Measurements from ENCODE around the gene PSMC4. TPM values are rescaled to one million over a fixed set of nuclear protein-coding genes. Genes with fewer than 3 reads are reported as not detected.
A peak's percentile ranks its signal among the peaks of the same experiment; 100 is the strongest.

Gene PSMC4
- total RNA-seq, 4 donors from 2014 or later = 46.4 to 83.4 (median 77.5) TPM

GRCh38 chr19:39996218-39996810 lies 25.3 kb downstream of the PSMC4 start:
- Histone ChIP-seq H3K9me3 (no peaks in the 10 kb centered on the region), H3K4me3 (peak overlapping the region; percentile 45 to 70 (median 55)), H3K27me3 (no peaks in the 10 kb centered on the region), H3K27ac (peak overlapping the region; percentile 72 to 87 (median 85)), H3K4me1 (peaks cover 10 to 16% (median 12%) of the 10 kb centered on the region in 4 donors), H3K36me3 (no peaks in the 10 kb centered on the region)
- 7 to 16% methylated on average over 12 to 19 of the region's 19 CpGs for WGBS, 2 donors (ENCODE audit: low coverage in 1 of 2)
- in situ Hi-C loops (cut with MboI; ENCODE audit: low pct_ligation_motif_present in 1 of 4, low pct_unique_long_range_greater_than_20kb in 1 of 4, low sequenced_read_pairs in 3 of 4) = no loop called here
- intact Hi-C loops (cut with DNase I; ENCODE audit: low total_unique reads) = loop anchor here (10.0 kb wide), 1 partner anchor 748 kb away; no protein-coding TSS in a partner anchor
- TF ChIP-seq EP300 (IDR thresholded peaks at IDR 0.05; ENCODE audit: low read depth) (no peak), POLR2AphosphoS5 (IDR thresholded peaks at IDR 0.05) (no peak), POLR2A (IDR thresholded peaks at IDR 0.05) (no peak)
- TF ChIP-seq, protein P1, sequence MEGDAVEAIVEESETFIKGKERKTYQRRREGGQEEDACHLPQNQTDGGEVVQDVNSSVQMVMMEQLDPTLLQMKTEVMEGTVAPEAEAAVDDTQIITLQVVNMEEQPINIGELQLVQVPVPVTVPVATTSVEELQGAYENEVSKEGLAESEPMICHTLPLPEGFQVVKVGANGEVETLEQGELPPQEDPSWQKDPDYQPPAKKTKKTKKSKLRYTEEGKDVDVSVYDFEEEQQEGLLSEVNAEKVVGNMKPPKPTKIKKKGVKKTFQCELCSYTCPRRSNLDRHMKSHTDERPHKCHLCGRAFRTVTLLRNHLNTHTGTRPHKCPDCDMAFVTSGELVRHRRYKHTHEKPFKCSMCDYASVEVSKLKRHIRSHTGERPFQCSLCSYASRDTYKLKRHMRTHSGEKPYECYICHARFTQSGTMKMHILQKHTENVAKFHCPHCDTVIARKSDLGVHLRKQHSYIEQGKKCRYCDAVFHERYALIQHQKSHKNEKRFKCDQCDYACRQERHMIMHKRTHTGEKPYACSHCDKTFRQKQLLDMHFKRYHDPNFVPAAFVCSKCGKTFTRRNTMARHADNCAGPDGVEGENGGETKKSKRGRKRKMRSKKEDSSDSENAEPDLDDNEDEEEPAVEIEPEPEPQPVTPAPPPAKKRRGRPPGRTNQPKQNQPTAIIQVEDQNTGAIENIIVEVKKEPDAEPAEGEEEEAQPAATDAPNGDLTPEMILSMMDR (IDR thresholded peaks at IDR 0.05) = no peak
- DNase-seq = peak; percentile 17

DNA sequence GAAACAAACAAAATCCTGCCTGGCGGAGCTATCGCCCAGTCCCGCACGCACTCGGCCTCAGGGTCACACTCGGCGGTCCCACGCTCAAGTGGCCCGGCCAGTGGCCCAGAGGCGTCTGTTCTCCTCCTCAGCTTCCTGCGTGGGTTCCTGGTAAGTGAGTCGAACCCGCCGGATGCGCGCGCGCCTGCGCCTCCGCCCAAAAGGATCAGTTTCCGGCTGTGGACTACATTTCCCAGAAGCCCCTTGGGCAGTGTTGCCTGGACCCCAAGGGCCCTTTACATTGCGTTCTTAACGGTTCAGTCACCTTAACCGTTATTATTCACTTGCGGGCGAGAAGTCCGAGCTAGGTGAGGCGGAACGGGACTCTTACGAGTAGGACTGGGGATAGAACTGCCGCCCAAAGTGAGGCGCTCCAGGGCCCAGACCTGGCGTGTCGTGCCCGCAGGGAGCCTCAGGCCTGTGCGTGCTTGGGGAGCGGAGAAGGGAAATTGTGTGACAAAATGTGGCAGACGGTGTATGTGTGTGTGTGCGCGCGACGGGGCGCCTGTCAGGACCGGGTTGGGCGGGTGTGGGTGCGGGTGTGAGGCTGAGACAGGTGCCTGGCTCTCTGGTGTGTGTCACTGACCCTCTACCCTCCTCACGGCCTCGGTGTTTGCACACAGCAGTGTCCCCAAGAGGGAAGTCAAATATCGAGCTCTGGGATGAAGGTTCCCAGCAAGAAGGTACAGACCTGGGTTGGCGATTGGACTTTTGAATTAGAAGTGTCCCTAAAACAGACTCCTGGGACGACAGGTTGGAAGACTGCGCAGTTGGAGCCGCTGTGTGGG lies 26.1 kb downstream of the PSMC4 start, which contains the start of gene ZNF546:
Gene ZNF546, plus strand, starts transcription at position 250 of the 827 bp plus-strand sequence. CDS start 1,267 bp downstream, outside the sequence.
- no peaks in the 10 kb centered on the region for H3K27me3 ChIP-seq
- WGBS, 2 donors (ENCODE audit: low coverage in 1 of 2) = 0 to 6% methylated on average over 5 to 53 of the region's 53 CpGs
- no peaks in the 10 kb centered on the region for H3K9me3 ChIP-seq
- H3K36me3 ChIP-seq = no peaks in the 10 kb centered on the region
- in situ Hi-C loops (cut with MboI; ENCODE audit: low pct_ligation_motif_present in 1 of 4, low pct_unique_long_range_greater_than_20kb in 1 of 4, low sequenced_read_pairs in 3 of 4) (no loop called here), intact Hi-C loops (cut with DNase I; ENCODE audit: low total_unique reads) (loop anchor here (10.0 kb wide), 1 partner anchor 748 kb away; no protein-coding TSS in a partner anchor)
- peak within 1 kb of the TSS; percentile 72 to 87 (median 85) for H3K27ac ChIP-seq
- H3K4me3 ChIP-seq = peak within 1 kb of the TSS; percentile 45 to 70 (median 55)
- peaks cover 10 to 16% (median 12%) of the 10 kb centered on the region in 4 donors for H3K4me1 ChIP-seq
- TF ChIP-seq EP300 (IDR thresholded peaks at IDR 0.05; ENCODE audit: low read depth) (no peak), POLR2AphosphoS5 (IDR thresholded peaks at IDR 0.05) (peak; percentile 94 to 96 (median 95)), POLR2A (IDR thresholded peaks at IDR 0.05) (peak; percentile 85)
- TF ChIP-seq, protein P1 (IDR thresholded peaks at IDR 0.05) = no peak
- peak; percentile 93 for DNase-seq

DNA sequence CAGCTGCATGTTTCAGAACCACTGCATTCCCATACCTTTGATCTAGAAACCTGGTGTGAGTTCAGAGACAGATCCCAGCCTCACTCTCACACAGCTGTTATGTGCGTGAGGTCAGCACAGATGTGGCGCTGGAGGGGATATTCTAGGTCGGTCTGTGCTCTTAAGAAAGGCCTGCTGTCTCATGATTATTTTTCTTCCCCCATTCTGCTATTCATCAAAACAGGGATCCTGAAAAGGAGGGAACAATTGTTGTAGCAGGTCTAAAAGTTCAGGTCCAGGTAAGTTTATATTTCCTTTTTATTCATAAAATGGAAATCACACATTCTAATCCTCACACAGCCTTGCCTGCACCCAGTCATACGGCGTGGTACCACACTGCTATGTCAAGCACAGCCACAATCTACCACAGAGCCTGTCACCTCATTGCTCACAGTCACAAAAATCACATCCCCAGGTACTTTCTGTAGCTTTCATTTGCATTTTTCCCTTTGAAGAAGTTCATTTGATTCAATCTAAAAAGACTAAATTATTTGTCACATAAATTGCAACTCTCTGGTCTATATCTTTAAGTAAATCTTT lies 26.8 kb downstream of the PSMC4 start:
- TF ChIP-seq EP300 (IDR thresholded peaks at IDR 0.05; ENCODE audit: low read depth) (no peak), POLR2A (IDR thresholded peaks at IDR 0.05) (no peak), POLR2AphosphoS5 (IDR thresholded peaks at IDR 0.05) (no peak)
- TF ChIP-seq, protein P1 (IDR thresholded peaks at IDR 0.05) = no peak
- H3K36me3 ChIP-seq = no peaks in the 10 kb centered on the region
- WGBS, 2 donors (ENCODE audit: low coverage in 1 of 2) = 69 to 82% methylated on average over 2 to 5 of the region's 5 CpGs
- intact Hi-C loops (cut with DNase I; ENCODE audit: low total_unique reads) (loop anchor here (10.0 kb wide), 1 partner anchor 747 kb away; no protein-coding TSS in a partner anchor), in situ Hi-C loops (cut with MboI; ENCODE audit: low pct_ligation_motif_present in 1 of 4, low pct_unique_long_range_greater_than_20kb in 1 of 4, low sequenced_read_pairs in 3 of 4) (no loop called here)
- H3K27me3 ChIP-seq = no peaks in the 10 kb centered on the region
- no peaks in the 10 kb centered on the region for H3K9me3 ChIP-seq
- no peak for DNase-seq
- H3K27ac ChIP-seq = peak overlapping the region; percentile 72 to 87 (median 85)
- H3K4me1 ChIP-seq = peaks cover 10 to 16% (median 12%) of the 10 kb centered on the region in 4 donors
- peak overlapping the region in 3 of 4 donors; percentile 46 to 70 (median 64) for H3K4me3 ChIP-seq
